Middle frontal gyrus (tissue), 1 donor: Measurements from ENCODE around the gene KMT5C.

ENCODE experiments used
- DNase-seq: peaks from one replicate; pipeline ENCODE4 v3.0.0-alpha.2; 2015; ENCODE audit warnings: low spot score; ENCODE audit errors: extremely low spot score

KMT5C gene

DNA sequence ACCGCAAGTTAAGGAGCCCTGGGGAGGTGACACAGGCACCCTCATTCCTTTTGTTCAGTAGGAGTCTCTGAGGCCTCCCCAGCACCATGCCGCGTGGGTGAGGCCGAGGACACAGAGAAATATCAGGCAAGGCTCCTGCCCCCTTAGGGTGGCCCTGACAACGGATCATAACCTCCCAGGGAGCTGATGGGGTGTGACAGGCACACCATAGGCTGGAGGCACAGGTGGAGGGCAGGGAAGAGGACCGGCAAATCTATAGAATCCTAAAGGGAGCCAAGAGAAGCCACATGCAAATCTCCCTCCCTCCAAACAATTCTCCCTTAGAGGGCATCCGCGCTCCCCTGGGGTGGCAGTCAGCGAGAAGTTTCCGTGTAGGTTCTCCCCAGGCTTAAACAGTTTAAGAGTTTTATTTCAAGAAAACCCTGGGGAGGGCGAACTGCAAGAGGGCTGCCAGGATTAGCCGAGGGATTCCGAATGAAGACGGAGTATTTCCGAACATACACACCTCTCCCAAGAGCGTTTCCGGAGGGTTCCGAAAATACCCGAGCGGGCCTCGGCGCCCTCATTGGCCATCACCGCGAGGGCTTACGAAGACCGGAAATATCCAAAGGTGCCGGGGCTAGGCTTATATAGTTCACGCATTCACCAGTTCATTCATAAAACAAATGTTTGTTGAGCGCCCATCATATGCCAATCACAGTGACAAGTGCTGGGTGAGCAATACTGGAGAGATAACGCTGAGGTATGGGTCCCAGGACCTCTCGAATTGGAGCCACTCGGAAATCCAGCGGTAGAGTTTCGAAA is 45.4 kb downstream of the KMT5C start:
- DNase-seq = peak; percentile 91

- peak; percentile 99 for DNase-seq
Observed at GRCh38 chr19:55385724-55386492, 46.2 kb downstream of the KMT5C start, which contains the start of gene RPL28. TSS of gene RPL28 (plus strand) at chr19:55385932. CDS start at chr19:55386358, 426 bp downstream.

- DNase-seq = no peak
Observed at GRCh38 chr19:55386493-55386971, 46.9 kb downstream of the KMT5C start.

DNA sequence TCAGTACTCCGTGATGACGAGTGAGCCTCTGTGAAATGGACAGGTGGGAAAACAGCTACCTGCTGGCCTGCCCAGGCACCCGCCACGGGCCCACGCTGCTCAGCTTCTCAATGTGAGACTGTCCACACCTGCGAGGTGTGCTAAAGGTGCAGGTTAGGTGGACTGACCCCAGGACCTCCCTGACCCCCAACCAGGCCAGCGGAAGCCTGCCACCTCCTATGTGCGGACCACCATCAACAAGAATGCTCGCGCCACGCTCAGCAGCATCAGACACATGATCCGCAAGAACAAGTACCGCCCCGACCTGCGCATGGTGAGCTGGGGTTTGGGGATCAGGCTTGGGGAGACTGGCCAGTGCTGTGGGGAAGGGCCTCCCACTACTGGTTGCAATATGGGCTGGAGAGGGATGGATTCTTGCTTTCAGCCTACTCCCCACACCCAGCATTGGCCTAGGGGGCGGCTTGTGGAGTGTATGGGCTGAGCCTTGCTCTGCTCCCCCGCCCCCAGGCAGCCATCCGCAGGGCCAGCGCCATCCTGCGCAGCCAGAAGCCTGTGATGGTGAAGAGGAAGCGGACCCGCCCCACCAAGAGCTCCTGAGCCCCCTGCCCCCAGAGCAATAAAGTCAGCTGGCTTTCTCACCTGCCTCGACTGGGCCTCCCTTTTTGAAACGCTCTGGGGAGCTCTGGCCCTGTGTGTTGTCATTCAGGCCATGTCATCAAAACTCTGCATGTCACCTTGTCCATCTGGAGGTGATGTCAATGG is 48.2 kb downstream of the KMT5C start:
- DNase-seq = no peak

- no peak for DNase-seq
Observed at GRCh38 chr19:55389386-55390317, 50.0 kb downstream of the KMT5C start.

GRCh38 chr19:55390461-55390880 is 50.8 kb downstream of the KMT5C start:
- no peak for DNase-seq

DNA sequence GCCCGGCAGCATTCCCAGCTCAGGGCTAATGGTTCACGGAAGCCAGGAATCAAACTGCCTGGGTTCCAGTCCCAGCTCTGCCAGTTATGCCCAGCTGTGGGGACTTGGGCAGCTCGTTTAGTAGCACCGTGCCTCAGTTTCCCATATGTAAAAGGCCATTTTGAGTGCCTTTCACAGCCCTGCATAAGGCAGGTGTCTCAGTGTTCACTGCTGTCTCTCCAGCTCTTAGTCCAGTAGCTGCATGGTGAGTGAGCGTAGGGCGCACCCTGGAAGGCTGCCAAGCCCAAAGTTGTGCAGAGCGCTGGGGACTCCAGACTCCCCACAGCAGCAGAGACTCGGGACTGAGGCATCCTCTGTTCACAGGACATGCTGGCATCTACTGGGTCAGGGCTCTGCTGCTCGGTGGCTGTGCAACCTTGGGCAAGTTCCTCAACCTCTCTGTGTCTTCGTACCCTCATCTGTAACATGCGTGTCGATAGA is 51.6 kb downstream of the KMT5C start:
- no peak for DNase-seq

DNA sequence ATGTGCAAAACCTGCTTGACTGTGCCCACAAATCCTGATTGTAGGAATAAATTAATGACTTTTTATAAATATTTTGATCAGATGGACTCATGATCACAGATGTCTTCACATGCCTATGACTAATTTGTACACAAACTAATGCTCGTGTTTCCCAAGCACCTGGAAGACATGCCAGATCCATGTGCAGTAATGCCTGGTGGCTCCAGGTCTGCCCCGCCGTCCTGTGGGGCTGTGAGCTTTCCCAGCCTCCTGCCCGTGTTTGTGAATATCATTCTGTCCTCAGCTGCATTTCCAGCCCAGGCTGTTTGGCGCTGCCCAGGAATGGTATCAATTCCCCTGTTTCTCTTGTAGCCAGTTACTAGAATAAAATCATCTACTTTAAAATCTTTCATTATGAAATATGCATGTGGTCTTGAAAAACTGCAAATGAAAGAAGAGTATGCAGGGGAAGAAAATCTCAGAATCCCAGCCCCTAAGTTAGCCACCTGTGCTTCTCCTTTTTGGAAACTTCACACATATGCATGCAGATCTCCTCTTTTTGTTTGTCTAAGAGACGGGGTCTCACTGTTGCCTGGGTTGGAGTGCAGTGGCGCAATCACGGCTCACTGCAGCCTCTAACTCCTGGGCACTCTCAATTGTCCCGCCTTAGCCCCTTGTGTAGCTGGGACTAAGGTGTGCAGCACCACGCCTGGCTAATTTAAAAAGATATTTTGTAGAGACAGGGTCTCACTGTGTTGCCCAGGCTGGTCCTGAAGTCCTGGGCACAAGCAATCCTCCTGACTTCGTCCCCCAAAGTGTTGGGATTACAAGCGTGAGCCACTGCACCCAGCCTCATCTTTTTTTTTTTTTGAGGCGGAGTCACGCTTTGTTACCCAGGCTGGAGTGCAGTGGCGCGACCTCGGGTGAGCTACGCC is 52.3 kb downstream of the KMT5C start:
- DNase-seq = no peak

DNA sequence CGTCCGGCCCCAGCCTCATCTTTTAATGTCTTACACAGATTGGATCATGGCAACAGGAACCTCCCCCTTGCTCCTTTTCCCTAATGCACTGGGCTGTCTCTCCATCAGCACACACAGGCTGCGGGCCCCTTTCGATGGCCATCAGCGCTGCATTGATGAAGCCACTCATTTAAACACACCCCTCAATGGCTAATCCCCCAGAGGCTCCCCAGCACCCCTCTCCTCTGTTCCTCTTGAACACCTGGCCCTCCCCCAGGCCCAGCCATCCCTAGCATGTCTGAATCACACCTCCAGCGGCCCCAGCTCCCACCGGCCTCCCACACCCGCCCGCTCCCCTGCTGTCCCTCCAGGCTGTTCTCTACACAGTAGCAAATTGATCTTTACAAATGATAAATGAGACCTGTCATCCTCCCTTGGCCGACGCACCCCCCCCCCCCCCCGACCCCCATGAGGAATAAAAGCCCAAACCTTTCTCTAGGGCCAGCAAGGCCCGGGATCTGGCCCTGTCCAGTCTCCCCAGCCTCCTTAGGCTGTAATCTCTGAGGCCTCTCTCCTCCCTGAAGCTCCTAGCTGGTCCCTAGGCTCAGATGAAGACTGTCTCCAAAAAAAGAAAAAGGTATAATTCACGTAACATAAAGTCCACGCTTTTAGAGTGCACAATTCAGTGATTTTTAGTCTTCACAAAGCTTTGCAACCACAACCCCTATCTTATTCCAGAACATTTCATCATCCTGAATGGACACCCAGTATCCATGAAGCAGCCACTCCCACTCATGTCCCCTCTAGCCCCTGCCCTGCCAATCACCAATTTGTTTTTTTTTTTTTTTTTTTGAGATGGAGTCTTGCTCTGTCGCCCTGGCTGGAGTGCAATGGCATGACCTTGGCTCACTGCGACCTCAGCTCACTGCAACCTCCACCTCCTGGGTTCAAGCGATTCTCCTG is 53.4 kb downstream of the KMT5C start:
- DNase-seq = no peak
